K562 (cell line): ENCODE measurements around the gene SLC10A3. TPM values are rescaled to one million over a fixed set of nuclear protein-coding genes. Genes with fewer than 3 reads are reported as not detected.

Experiments used
- BRD4 ChIP-seq: fragments of 200-600 bp; sonication (generic); IDR thresholded peaks from 2 replicates; pipeline ENCODE4 v1.6.1; 2017; ENCODE audit warnings: inconsistent platforms
- BRD9 ChIP-seq: fragments of 450-650 bp; IDR thresholded peaks from 2 replicates; pipeline ENCODE4 v1.6.1; 2018; ENCODE audit warnings: low read depth; ENCODE audit not compliant: partially characterized antibody
- CHD4 ChIP-seq: fragments of 200-600 bp; sonication (generic); IDR thresholded peaks from 3 replicates; pipeline ENCODE4 v1.6.1; 2012; ENCODE audit warnings: low read depth, mild to moderate bottlenecking, mixed read lengths, low read length, inconsistent platforms; ENCODE audit not compliant: insufficient read depth, insufficient replicate concordance, poor library complexity, severe bottlenecking
- CTBP1 ChIP-seq: fragments of 450-650 bp; IDR thresholded peaks from 2 replicates; pipeline ENCODE4 v1.6.1; 2016; ENCODE audit warnings: borderline replicate concordance
- FOXJ2 ChIP-seq: fragments of 200-800 bp; sonication (Bioruptor generic); IDR thresholded peaks from 2 replicates; pipeline ENCODE4 v1.6.1; 2016; ENCODE audit warnings: missing genetic modification characterization, missing compliant biosample characterization
- FOXM1 ChIP-seq, 2 experiments: fragments of 450-650 bp in 1 of 2; sonication (generic) in 1 of 2; formaldehyde crosslinking in 1 of 2; IDR thresholded peaks; 2 replicates each; pipeline versions ENCODE4 v1.6.1 to v1.9.0; 2017 to 2022; ENCODE audit warnings: low read depth in 2 of 2, mild to moderate bottlenecking in 2 of 2, missing genetic modification reagents in 1 of 2, moderate library complexity in 1 of 2
- FOXP4 ChIP-seq: sonication (generic); formaldehyde crosslinking; IDR thresholded peaks from 2 replicates; pipeline ENCODE4 v1.8.0; 2022; ENCODE audit warnings: mild to moderate bottlenecking, missing genetic modification reagents, borderline replicate concordance
- ILF3 ChIP-seq: fragments of 450-650 bp; IDR thresholded peaks from 2 replicates; pipeline ENCODE4 v1.6.1; 2018; ENCODE audit warnings: antibody characterized with exemption, mild to moderate bottlenecking, moderate library complexity, borderline replicate concordance
- KDM5B ChIP-seq: fragments of 200-600 bp; sonication (generic); IDR thresholded peaks from 2 replicates; pipeline ENCODE4 v1.6.1; 2012; ENCODE audit warnings: low read depth, mild to moderate bottlenecking, moderate library complexity, low read length, control low read depth, inconsistent platforms; ENCODE audit not compliant: insufficient replicate concordance
- MAFK ChIP-seq: IDR thresholded peaks from 2 replicates; pipeline ENCODE4 v1.6.1; 2011; ENCODE audit warnings: low read length, improper control_type of control experiment
- NFE2 ChIP-seq: IDR thresholded peaks from 2 replicates; pipeline ENCODE4 v1.6.1; 2014; ENCODE audit warnings: antibody characterized with exemption, low read depth
- NFIC ChIP-seq: fragments of 450-650 bp; IDR thresholded peaks from 2 replicates; pipeline ENCODE4 v1.6.1; 2017; ENCODE audit warnings: mild to moderate bottlenecking, inconsistent platforms
- PCBP1 ChIP-seq: fragments of 200-400 bp; formaldehyde crosslinking; IDR thresholded peaks from 2 replicates; pipeline ENCODE4 v1.6.1; 2018; ENCODE audit warnings: mild to moderate bottlenecking, low read depth, low read length; ENCODE audit not compliant: poor library complexity, severe bottlenecking
- PML ChIP-seq: IDR thresholded peaks from 2 replicates; pipeline ENCODE4 v1.6.1; 2012; ENCODE audit warnings: low read length, inconsistent platforms
- RHOXF2B ChIP-seq: fragments of 250-450 bp; sonication (Bioruptor Pico); conservative IDR thresholded peaks from 2 replicates; pipeline ENCODE4 v1.5.1; 2021
- SMARCB1 ChIP-seq: IDR thresholded peaks from 2 replicates; pipeline ENCODE4 v1.6.1; 2011; ENCODE audit warnings: improper control_type of control experiment, low read depth; ENCODE audit not compliant: insufficient read length
- SP2 ChIP-seq: IDR thresholded peaks from 2 replicates; pipeline ENCODE4 v1.6.1; 2011; ENCODE audit warnings: mild to moderate bottlenecking, low read depth, low read length, moderate library complexity; ENCODE audit not compliant: poor library complexity, severe bottlenecking; ENCODE audit errors: extremely low read depth
- TAF1 ChIP-seq: IDR thresholded peaks from 2 replicates; pipeline ENCODE4 v1.6.1; 2011; ENCODE audit warnings: mild to moderate bottlenecking, low read length, moderate library complexity; ENCODE audit not compliant: insufficient read depth, control insufficient read depth, severe bottlenecking; ENCODE audit errors: extremely low read depth
- TBL1XR1 ChIP-seq, 2 experiments: IDR thresholded peaks; 2 replicates each; pipeline ENCODE4 v1.6.1; 2012; ENCODE audit warnings: improper control_type of control experiment in 2 of 2, low read length in 2 of 2, mild to moderate bottlenecking in 1 of 2
- ZNF274 ChIP-seq: IDR thresholded peaks from 2 replicates; pipeline ENCODE4 v1.6.1; 2011; ENCODE audit warnings: low read depth, mild to moderate bottlenecking, low read length, moderate library complexity, borderline replicate concordance
- ZNF311 ChIP-seq: fragments of 250-450 bp; sonication (Bioruptor Pico); IDR thresholded peaks from 2 replicates; pipeline ENCODE4 v1.4.0; 2020; ENCODE audit warnings: mild to moderate bottlenecking, moderate library complexity
- ZNF512 ChIP-seq: IDR thresholded peaks from 2 replicates; pipeline ENCODE4 v1.6.1; 2016; ENCODE audit warnings: missing genetic modification characterization, missing compliant biosample characterization
- ZNF586 ChIP-seq: fragments of 450-650 bp; formaldehyde crosslinking; conservative IDR thresholded peaks from 2 replicates; pipeline ENCODE4 v1.4.0; 2020; ENCODE audit warnings: mild to moderate bottlenecking, moderate library complexity
- ZNF717 ChIP-seq: fragments of 250-450 bp; sonication (Bioruptor Pico); IDR thresholded peaks from 2 replicates; pipeline ENCODE4 v1.5.0; 2021
- polyA plus RNA-seq, 8 experiments: library from polyadenylated mRNA; depleted of rRNA in 4 of 8; stranded (reverse) in 5 of 8; unstranded in 3 of 8; fragments of >200 nt; fragmentation: Nextera tagmentation in 2 of 8; fragmentation: Illumina TruSeq in 1 of 8; extraction: Ambion mirVana in 2 of 8; extraction: Trizol in 1 of 8; gene quantifications; 2 replicates each; pipeline versions ENCODE4 v1.2.1 to v1.2.3, GENCODE V29; 2011 to 2014; ENCODE audit warnings: inconsistent platforms in 1 of 8, missing spikeins in 1 of 8
- total RNA-seq, 7 experiments: library from RNA; depleted of rRNA in 6 of 7; stranded (reverse); fragments of >200 nt in 6 of 7; fragmentation: Illumina TruSeq in 2 of 7; extraction: Trizol in 2 of 7; gene quantifications; 2 replicates each; pipeline versions ENCODE4 v1.2.1 to v1.2.3, GENCODE V29; 2011 to 2021; ENCODE audit warnings: low replicate concordance in 1 of 7

SLC10A3 gene
- total and polyA plus RNA-seq, 9 of the 15 experiments (the other 6 are each of a cell fraction or from before 2014, with no cell fraction given), result 5.2 to 30.6 (median 16.7) TPM

GRCh38 chrX:154478728-154479622, 11.5 kb downstream of the SLC10A3 start, which contains the start of gene LAGE3 (continued):
- TF ChIP-seq ZNF512 (tag) (no peak), SP2 (no peak), MAFK (no peak), PML (no peak; the same call in 1 of the 2 replicates), FOXM1 (IDR thresholded peaks at IDR 0.05; ENCODE audit: low read depth) (no peak), FOXM1 (CRISPR knock-in tag; IDR thresholded peaks at IDR 0.05; ENCODE audit: low read depth) (peak; percentile 47; the same call in 1 of the 2 replicates), ZNF717 (CRISPR knock-in tag) (no peak), CTBP1 (peak; percentile 84), BRD4 (no peak), RHOXF2B (CRISPR knock-in tag) (no peak), BRD9 (no peak), ILF3 (no peak), TAF1 (no peak), KDM5B (no peak), ZNF311 (CRISPR knock-in tag) (no peak), PCBP1 (peak; percentile 33), NFE2 (no peak), FOXJ2 (tag) (no peak), TBL1XR1 (IDR thresholded peaks at IDR 0.05; ENCODE audit: low read length in 2 of 2) (0 out of 4 replicates have a peak, but pooled peaks have one; percentile 22 to 28), NFIC (peak; percentile 49; the same call in 1 of the 2 replicates), CHD4 (no peak), FOXP4 (CRISPR knock-in tag) (no peak), SMARCB1 (no peak), ZNF274 (no peak), ZNF586 (CRISPR knock-in tag) (no peak)
